Measurements from ENCODE around the gene CDH22.

The CDH22 gene

GRCh38 chr20:46195264-46196036, 112.8 kb downstream of the CDH22 start:
- DNase-seq (ENCODE audit: low read depth in 3 of 3), result no peak

GRCh38 chr20:46194409-46194808, 113.9 kb downstream of the CDH22 start:
- DNase-seq (ENCODE audit: low read depth in 3 of 3), result no peak

- DNase-seq (ENCODE audit: low read depth in 3 of 3), result no peak
Observed at GRCh38 chr20:46192376-46192944, 115.8 kb downstream of the CDH22 start.

- DNase-seq (ENCODE audit: low read depth in 3 of 3), result no peak
Observed at GRCh38 chr20:46191611-46192010, 116.7 kb downstream of the CDH22 start.

GRCh38 chr20:46191168-46191540, 117.1 kb downstream of the CDH22 start:
- DNase-seq (ENCODE audit: low read depth in 3 of 3), result no peak

- no peak for DNase-seq (ENCODE audit: low read depth in 3 of 3)
Observed at GRCh38 chr20:46190478-46191167, 117.7 kb downstream of the CDH22 start.

- DNase-seq (ENCODE audit: low read depth in 3 of 3), result no peak
Observed at GRCh38 chr20:46188866-46189541, 119.3 kb downstream of the CDH22 start.

- DNase-seq (ENCODE audit: low read depth in 3 of 3), result no peak
Observed at GRCh38 chr20:46186210-46186609, 122.1 kb downstream of the CDH22 start.

- DNase-seq (ENCODE audit: low read depth in 3 of 3), result no peak
Observed at GRCh38 chr20:46185353-46185752, 122.9 kb downstream of the CDH22 start.

- DNase-seq (ENCODE audit: low read depth in 3 of 3), result no peak
Observed at GRCh38 chr20:46183768-46184167, 124.5 kb downstream of the CDH22 start.

- no peak for DNase-seq (ENCODE audit: low read depth in 3 of 3)
Observed at GRCh38 chr20:46182276-46183200, 125.8 kb downstream of the CDH22 start.

- DNase-seq (ENCODE audit: low read depth in 3 of 3), result no peak
Observed at GRCh38 chr20:46179862-46180261, 128.4 kb downstream of the CDH22 start.

- no peak for DNase-seq (ENCODE audit: low read depth in 3 of 3)
Observed at GRCh38 chr20:46178891-46179290, 129.4 kb downstream of the CDH22 start.

GRCh38 chr20:46177768-46178167, 130.5 kb downstream of the CDH22 start:
- no peak for DNase-seq (ENCODE audit: low read depth in 3 of 3)

GRCh38 chr20:46176739-46177378, 131.4 kb downstream of the CDH22 start:
- DNase-seq (ENCODE audit: low read depth in 3 of 3), result no peak

GRCh38 chr20:46175127-46175494, 133.2 kb downstream of the CDH22 start:
- no peak for DNase-seq (ENCODE audit: low read depth in 3 of 3)

GRCh38 chr20:46174469-46175126, 133.7 kb downstream of the CDH22 start:
- peak; percentile 41 to 75 (median 45) for DNase-seq (ENCODE audit: low read depth in 3 of 3)

GRCh38 chr20:46173652-46174468, 134.4 kb downstream of the CDH22 start:
- DNase-seq (ENCODE audit: low read depth in 3 of 3), result no peak

GRCh38 chr20:46172961-46173536, 135.2 kb downstream of the CDH22 start:
- no peak for DNase-seq (ENCODE audit: low read depth in 3 of 3)

All from stimulated activated CD4-positive, alpha-beta T cell treated with anti-CD3 and anti-CD28 coated beads, TNF-alpha, amount 100 ng/mL, for 24 hours (primary cell).